Upper lobe of right lung (tissue), 1 donor: ENCODE data around the gene AP5B1. TPM values are rescaled to one million over a fixed set of nuclear protein-coding genes. Genes with fewer than 3 reads are reported as not detected.
A peak's percentile ranks its signal among the peaks of the same experiment; 100 is the strongest.

Source experiments
- ATAC-seq: fragments of 200-7000 bp; cut with Tn5 transposase; one replicate; pipeline ENCODE4 v1.9.1; 2020; ENCODE audit warnings: mild to moderate bottlenecking, moderate library complexity
- DNase-seq: peaks from one replicate; pipeline ENCODE4 v3.0.0-alpha.2; 2020
- H3K27ac ChIP-seq: fragments of 200-600 bp; one replicate; pipeline ENCODE4 v1.8.0; 2022
- H3K27me3 ChIP-seq: fragments of 200-600 bp; one replicate; pipeline ENCODE4 v1.8.0; 2022; ENCODE audit warnings: mild to moderate bottlenecking
- H3K36me3 ChIP-seq: fragments of 200-600 bp; one replicate; pipeline ENCODE4 v1.8.0; 2022
- H3K4me1 ChIP-seq: fragments of 200-600 bp; one replicate; pipeline ENCODE4 v1.8.0; 2022
- H3K4me3 ChIP-seq: fragments of 200-600 bp; one replicate; pipeline ENCODE4 v1.8.0; 2022; ENCODE audit warnings: mild to moderate bottlenecking
- H3K9me3 ChIP-seq: fragments of 200-600 bp; one replicate; pipeline ENCODE4 v1.8.0; 2022
- intact Hi-C: fragments of 100-400 bp; cut with DNase I; formaldehyde crosslinking; loops from one replicate; pipeline ENCODE4 v1.11.0; 2022
- total RNA-seq: library from RNA; stranded (reverse); fragmentation: NEBNext Ultra II Directional; extraction: Animal tissue kit (Norgen Biotek cat#: 25700); gene quantifications from one replicate; pipeline ENCODE4 v1.2.1, GENCODE V29; 2021
- TF ChIP-seq, protein P1 (sequence below): fragments of 200-600 bp; IDR thresholded peaks from one replicate; pipeline ENCODE4 v1.8.0; 2022; ENCODE audit warnings: antibody characterized with exemption
- donor health status: DM: no; HTN: yes; CAD: no; lungs with severe emphysema.

Gene AP5B1
- total RNA-seq, 1 donor from 2014 or later, result 35.6 TPM

DNA sequence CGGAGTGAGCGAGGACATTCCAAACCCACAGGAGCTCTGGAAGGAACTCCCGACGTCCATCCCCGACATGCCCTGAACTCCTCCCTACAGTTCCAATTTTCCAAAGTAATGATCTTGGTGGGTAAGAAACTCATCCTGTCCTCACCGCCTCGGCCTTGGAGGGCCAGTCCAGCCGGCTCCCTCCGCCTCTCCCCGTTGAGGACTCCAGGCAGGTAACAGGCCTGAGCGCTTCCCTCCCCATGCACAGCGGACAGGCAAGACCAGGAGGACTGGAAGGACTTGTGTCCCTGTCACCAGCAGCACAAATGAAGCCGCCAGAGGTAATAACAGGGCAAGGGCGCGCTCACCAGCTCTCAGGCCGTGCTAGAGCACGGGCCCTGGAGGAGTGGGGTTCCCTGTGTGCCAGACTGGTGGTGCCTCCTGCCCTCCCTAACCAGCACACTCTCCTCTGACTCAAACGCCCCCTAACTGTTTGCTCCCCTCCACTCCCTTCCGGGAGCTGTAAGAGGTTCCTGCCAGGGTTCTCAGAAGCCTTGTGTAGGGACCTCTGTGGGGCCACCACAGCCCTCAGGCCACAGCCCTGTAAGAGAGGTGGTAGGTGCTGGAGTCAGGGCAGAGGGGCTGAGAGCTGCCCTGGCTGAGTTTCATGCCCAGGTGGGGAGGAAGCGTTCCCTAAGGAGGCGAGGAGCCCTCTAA, 23.2 kb upstream of the AP5B1 start:
- intact Hi-C loops, result no loop called here
- H3K4me1 ChIP-seq, result no peaks in the 10 kb centered on the region
- no peaks in the 10 kb centered on the region for H3K36me3 ChIP-seq
- peak; percentile 33 for ATAC-seq
- no peak for DNase-seq
- H3K4me3 ChIP-seq, result no peak overlapping the region
- TF ChIP-seq, protein P1, sequence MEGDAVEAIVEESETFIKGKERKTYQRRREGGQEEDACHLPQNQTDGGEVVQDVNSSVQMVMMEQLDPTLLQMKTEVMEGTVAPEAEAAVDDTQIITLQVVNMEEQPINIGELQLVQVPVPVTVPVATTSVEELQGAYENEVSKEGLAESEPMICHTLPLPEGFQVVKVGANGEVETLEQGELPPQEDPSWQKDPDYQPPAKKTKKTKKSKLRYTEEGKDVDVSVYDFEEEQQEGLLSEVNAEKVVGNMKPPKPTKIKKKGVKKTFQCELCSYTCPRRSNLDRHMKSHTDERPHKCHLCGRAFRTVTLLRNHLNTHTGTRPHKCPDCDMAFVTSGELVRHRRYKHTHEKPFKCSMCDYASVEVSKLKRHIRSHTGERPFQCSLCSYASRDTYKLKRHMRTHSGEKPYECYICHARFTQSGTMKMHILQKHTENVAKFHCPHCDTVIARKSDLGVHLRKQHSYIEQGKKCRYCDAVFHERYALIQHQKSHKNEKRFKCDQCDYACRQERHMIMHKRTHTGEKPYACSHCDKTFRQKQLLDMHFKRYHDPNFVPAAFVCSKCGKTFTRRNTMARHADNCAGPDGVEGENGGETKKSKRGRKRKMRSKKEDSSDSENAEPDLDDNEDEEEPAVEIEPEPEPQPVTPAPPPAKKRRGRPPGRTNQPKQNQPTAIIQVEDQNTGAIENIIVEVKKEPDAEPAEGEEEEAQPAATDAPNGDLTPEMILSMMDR, result no peak
- peaks cover 24% of the 10 kb centered on the region for H3K27me3 ChIP-seq
- H3K9me3 ChIP-seq, result no peaks in the 10 kb centered on the region
- no peak overlapping the region for H3K27ac ChIP-seq

DNA sequence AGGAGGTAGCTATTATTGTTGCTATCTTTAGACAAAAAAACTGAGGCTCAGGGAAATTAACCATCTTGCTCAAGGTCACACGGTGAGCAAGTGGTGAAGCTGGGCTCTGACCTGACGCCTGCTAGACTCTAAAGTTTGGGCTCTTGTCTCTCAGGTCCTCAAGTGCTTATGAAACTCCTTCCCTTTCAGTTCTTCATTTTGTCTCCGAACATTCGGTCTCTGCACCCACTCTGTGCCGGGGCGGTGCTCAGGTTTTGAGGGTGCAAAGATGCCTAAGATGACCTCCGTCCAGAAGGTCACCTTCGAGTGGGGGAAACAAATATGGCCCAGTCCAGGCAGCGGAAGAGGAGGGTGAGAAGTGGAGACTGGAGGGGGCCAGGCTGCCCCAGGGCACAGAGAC, 22.1 kb upstream of the AP5B1 start:
- H3K9me3 ChIP-seq, result no peaks in the 10 kb centered on the region
- intact Hi-C loops, result no loop called here
- DNase-seq, result no peak
- no peaks in the 10 kb centered on the region for H3K4me1 ChIP-seq
- H3K4me3 ChIP-seq, result no peak overlapping the region
- TF ChIP-seq, protein P1, result no peak
- no peaks in the 10 kb centered on the region for H3K36me3 ChIP-seq
- H3K27me3 ChIP-seq, result peaks cover 24% of the 10 kb centered on the region
- H3K27ac ChIP-seq, result no peak overlapping the region
- peak; percentile 29 for ATAC-seq

DNA sequence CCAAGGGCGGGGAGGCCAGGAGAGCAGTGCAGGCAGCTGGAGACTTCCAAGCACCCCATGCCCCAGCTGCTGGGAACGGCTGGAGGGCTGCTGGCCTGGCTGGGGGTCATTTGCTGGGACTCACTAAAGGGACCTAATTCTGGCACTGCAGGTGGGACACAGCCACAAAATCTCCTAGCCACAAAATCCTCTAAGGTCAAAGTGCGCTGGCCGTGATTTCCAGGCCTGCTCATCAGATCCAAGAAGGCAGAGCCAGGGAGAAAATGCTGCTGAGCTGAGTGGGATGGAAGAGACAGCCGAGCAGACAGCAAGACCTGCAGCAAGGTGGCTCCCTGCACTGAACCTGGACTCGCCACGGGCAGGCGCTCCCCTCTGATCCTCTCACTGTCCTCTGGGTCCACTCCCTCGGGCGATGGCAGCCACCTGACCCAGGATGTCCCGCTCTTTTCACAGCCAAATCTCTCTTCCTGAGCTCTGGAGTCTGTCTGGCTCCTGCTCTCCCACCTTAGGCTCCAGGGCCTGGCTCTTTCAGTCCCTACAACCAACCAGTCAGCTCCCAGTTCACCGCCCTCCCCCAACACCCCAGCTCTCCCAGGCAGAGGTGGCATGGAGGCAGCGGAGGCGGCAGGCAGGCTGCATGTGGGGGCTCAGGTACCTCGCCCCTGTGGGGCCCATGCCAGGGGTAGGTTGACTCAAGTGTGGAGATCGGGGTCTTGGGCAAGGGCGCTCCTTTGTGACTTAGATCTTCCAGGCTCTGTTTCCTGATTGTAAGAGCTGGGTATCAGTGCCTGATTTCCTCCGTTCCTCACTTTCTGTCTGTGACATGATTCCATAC, 20.6 kb upstream of the AP5B1 start:
- H3K9me3 ChIP-seq, result no peaks in the 10 kb centered on the region
- intact Hi-C loops, result no loop called here
- H3K4me1 ChIP-seq, result no peaks in the 10 kb centered on the region
- H3K36me3 ChIP-seq, result no peaks in the 10 kb centered on the region
- no peak overlapping the region for H3K27ac ChIP-seq
- TF ChIP-seq, protein P1, result no peak
- no peak overlapping the region for H3K4me3 ChIP-seq
- no peak for DNase-seq
- ATAC-seq, result no peak
- peaks cover 24% of the 10 kb centered on the region for H3K27me3 ChIP-seq

DNA sequence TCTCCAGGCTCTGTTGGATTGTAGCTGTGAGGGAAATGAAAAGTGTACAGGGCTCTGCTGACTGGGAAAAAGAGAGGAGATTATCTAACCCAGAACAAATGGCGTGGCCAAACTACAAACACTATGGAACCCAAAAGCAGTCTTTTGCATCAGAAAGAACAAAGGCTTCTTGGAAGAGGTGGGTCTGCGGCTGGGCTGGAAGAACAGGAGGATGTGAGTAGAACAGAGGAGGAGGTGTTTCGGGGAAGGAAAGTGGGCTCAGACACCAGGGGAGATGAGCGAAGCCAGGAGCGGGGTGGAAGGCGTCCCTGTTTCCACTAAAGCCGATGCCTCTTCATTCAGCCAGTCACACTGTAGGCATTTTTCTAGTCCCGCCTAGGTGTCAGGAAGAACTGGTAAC, 18.1 kb upstream of the AP5B1 start:
- DNase-seq (no peak), ATAC-seq (no peak)
- H3K4me3 ChIP-seq, result no peak overlapping the region
- H3K27me3 ChIP-seq, result peaks cover 20% of the 10 kb centered on the region
- H3K36me3 ChIP-seq, result no peaks in the 10 kb centered on the region
- no peaks in the 10 kb centered on the region for H3K4me1 ChIP-seq
- H3K27ac ChIP-seq, result no peak overlapping the region
- H3K9me3 ChIP-seq, result no peaks in the 10 kb centered on the region
- TF ChIP-seq, protein P1, result no peak
- intact Hi-C loops, result no loop called here

DNA sequence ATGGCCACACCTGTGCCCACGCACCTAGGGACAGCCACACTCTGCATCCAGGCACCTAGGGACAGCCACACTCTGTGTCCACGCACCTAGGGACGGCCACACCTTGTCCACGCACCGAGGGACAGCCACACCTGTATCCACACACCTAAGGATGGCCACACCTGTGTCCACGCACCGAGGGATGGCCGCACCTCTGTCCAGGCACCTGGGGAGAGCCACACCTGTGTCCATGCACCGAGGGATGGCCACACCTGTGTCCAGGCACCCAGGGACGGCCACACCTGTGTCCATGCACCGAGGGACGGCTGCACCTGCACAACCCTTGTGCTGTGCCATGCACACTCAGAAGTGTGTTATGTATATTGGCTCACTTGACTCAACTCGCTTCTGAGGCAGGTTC, 16.9 kb upstream of the AP5B1 start:
- Histone ChIP-seq H3K4me3 (no peak overlapping the region), H3K27ac (no peak overlapping the region), H3K9me3 (no peaks in the 10 kb centered on the region), H3K27me3 (peaks cover 11% of the 10 kb centered on the region), H3K4me1 (no peaks in the 10 kb centered on the region), H3K36me3 (no peaks in the 10 kb centered on the region)
- intact Hi-C loops, result no loop called here
- TF ChIP-seq, protein P1, result no peak
- no peak for ATAC-seq
- no peak for DNase-seq
